ENCODE data around the gene MRPS15. TPM values are rescaled to one million over a fixed set of nuclear protein-coding genes. Genes with fewer than 3 reads are reported as not detected.

The MRPS15 gene
- total RNA-seq, 2 experiments from 2014 or later: 134 to 144 TPM

- ChIA-PET POLR2A (no interaction called here), CTCF (no interaction called here)
Observed at GRCh38 chr1:36438715-36439114, 25.5 kb downstream of the MRPS15 start.

GRCh38 chr1:36436821-36437220, 27.4 kb downstream of the MRPS15 start:
- ChIA-PET POLR2A (no interaction called here), CTCF (interaction anchor here (0.6 kb wide), 1 partner anchor 326 kb away, joined by 4 read pairs; no protein-coding TSS in a partner anchor)

GRCh38 chr1:36433102-36433501, 31.1 kb downstream of the MRPS15 start:
- CTCF ChIA-PET: no interaction called here
- POLR2A ChIA-PET: no interaction called here

GRCh38 chr1:36432616-36433015, 31.6 kb downstream of the MRPS15 start:
- ChIA-PET POLR2A (no interaction called here), CTCF (no interaction called here)

GRCh38 chr1:36425791-36426190, 38.4 kb downstream of the MRPS15 start:
- CTCF ChIA-PET: interaction anchor here (0.7 kb wide), 1 partner anchor 1396 kb away, joined by 5 read pairs; no protein-coding TSS in a partner anchor
- POLR2A ChIA-PET: no interaction called here

- ChIA-PET CTCF (interaction anchor here (0.6 to 1.6 kb wide), 4 partner anchors 76 to 278 kb away, joined by 3 to 11 read pairs (median 3); no protein-coding TSS in a partner anchor), POLR2A (no interaction called here)
Observed at GRCh38 chr1:36421649-36422048, 42.5 kb downstream of the MRPS15 start.

- ChIA-PET POLR2A (no interaction called here), CTCF (interaction anchor here (1.0 to 1.4 kb wide), 2 partner anchors 75 to 76 kb away, joined by 3 to 4 read pairs; no protein-coding TSS in a partner anchor)
Observed at GRCh38 chr1:36420836-36421317, 43.3 kb downstream of the MRPS15 start.

- CTCF ChIA-PET: interaction anchor here (0.5 to 1.9 kb wide), 8 partner anchors 22 to 271 kb away, joined by 3 to 7 read pairs (median 4); partner anchors contain the start of genes EVA1B, LSM10, SH3D21 and TRAPPC3
- POLR2A ChIA-PET: interaction anchor here (0.5 kb wide), 1 partner anchor 20 kb away, joined by 3 read pairs; no protein-coding TSS in a partner anchor
Observed at GRCh38 chr1:36420409-36420808, 43.8 kb downstream of the MRPS15 start.

GRCh38 chr1:36419569-36419968, 44.6 kb downstream of the MRPS15 start:
- CTCF ChIA-PET: interaction anchor here (0.7 to 1.9 kb wide), 8 partner anchors 39 to 270 kb away, joined by 3 to 7 read pairs (median 4); partner anchors contain the start of genes EVA1B, SH3D21 and TRAPPC3
- POLR2A ChIA-PET: no interaction called here

- CTCF ChIA-PET: interaction anchor here (0.7 to 1.9 kb wide), 6 partner anchors 39 to 270 kb away, joined by 3 to 7 read pairs (median 4); partner anchors contain the start of genes EVA1B, SH3D21 and TRAPPC3
- POLR2A ChIA-PET: no interaction called here
Observed at GRCh38 chr1:36419140-36419539, 45.0 kb downstream of the MRPS15 start.

GRCh38 chr1:36417931-36418330, 46.3 kb downstream of the MRPS15 start:
- POLR2A ChIA-PET: no interaction called here
- CTCF ChIA-PET: interaction anchor here (0.7 kb wide), 1 partner anchor 72 kb away, joined by 3 read pairs; no protein-coding TSS in a partner anchor

GRCh38 chr1:36415661-36416326, 48.4 kb downstream of the MRPS15 start:
- POLR2A ChIA-PET: no interaction called here
- CTCF ChIA-PET: no interaction called here

- ChIA-PET CTCF (no interaction called here), POLR2A (no interaction called here)
Observed at GRCh38 chr1:36414384-36414783, 49.8 kb downstream of the MRPS15 start.

- POLR2A ChIA-PET: interaction anchor here (0.7 to 1.1 kb wide), 2 partner anchors 11 to 14 kb away, joined by 4 read pairs; partner anchors contain the start of gene LSM10
- CTCF ChIA-PET: interaction anchor here (0.6 to 1.4 kb wide), 9 partner anchors 9 to 122 kb away, joined by 3 to 4 read pairs (median 3); partner anchors contain the start of gene LSM10
Observed at GRCh38 chr1:36411674-36412648, 52.2 kb downstream of the MRPS15 start.

GRCh38 chr1:36408479-36408878, 55.7 kb downstream of the MRPS15 start:
- POLR2A ChIA-PET: interaction anchor here (0.7 kb wide), 1 partner anchor 36 kb away, joined by 4 read pairs; no protein-coding TSS in a partner anchor
- CTCF ChIA-PET: no interaction called here

GRCh38 chr1:36406440-36406839, 57.7 kb downstream of the MRPS15 start:
- CTCF ChIA-PET: interaction anchor here (0.6 kb wide), 1 partner anchor 1090 kb away, joined by 3 read pairs; no protein-coding TSS in a partner anchor
- POLR2A ChIA-PET: no interaction called here

All from activated CD8-positive, alpha-beta memory T cell treated with anti-CD3 and anti-CD28 coated beads for 36 hours (primary cell).